ENCODE results near the gene SLC39A6.
"Not testable (repeated sequence)": the region's sequence is repeated elsewhere in the genome, so short reads cannot be mapped to it uniquely, and the experiment has no call there.

The SLC39A6 gene

DNA sequence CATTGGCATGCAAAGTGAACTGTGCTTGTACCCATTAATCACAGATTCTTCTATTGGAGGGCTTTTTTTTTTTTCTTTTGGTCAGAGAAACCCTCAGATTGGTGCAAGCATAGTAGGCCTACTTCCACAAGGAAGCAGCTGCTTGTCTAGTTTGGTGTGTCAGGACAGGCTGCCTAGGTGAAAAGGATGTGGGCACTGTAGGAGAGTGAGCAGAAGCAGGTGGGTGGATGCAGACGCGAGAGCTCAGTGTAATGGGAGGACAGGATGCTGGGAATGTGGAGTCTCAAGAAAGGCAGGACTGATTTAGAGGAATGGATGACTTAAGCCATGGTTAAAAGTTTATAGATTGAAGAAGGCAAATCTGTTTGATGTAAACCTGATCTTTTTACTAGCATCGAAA, 3.6 kb upstream of the SLC39A6 start:
- DNase-seq = no peak

DNA sequence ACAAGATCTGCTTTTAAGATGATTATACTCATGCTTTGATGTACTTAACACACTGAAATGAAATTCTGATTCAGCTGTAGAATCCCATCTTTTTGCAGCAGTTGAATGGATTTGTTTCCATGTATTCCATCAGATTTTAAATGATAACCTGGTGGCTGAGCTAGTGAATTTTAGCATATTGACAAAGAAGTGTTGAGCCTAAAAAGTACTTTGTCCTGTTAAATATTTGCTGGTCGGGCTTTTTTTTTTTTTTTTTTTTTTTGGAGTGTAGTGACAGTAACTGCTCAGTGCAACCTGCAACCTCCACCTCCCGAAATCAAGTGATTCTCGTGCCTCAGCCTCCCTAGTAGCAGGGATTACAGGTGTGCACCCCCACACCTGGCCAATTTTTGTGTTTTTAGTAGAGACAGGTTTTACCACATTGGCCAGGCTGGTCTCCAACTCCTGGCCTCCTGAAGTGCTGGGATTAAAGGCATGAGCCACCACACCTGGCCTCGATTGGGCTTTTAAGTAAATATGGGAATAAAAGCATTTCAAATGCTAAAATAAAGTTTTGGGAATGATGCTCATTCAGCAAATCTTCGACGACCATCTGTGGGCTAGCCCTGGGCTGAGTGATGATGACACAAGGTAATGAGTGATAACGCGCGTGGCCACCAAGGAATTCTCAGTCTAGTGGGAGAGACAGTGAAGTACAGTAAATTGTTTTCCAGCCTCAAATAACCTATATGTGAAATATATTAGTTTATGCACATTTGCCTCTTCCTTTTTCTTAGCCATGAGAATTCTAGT, 2.7 kb upstream of the SLC39A6 start:
- no peak for DNase-seq

DNA sequence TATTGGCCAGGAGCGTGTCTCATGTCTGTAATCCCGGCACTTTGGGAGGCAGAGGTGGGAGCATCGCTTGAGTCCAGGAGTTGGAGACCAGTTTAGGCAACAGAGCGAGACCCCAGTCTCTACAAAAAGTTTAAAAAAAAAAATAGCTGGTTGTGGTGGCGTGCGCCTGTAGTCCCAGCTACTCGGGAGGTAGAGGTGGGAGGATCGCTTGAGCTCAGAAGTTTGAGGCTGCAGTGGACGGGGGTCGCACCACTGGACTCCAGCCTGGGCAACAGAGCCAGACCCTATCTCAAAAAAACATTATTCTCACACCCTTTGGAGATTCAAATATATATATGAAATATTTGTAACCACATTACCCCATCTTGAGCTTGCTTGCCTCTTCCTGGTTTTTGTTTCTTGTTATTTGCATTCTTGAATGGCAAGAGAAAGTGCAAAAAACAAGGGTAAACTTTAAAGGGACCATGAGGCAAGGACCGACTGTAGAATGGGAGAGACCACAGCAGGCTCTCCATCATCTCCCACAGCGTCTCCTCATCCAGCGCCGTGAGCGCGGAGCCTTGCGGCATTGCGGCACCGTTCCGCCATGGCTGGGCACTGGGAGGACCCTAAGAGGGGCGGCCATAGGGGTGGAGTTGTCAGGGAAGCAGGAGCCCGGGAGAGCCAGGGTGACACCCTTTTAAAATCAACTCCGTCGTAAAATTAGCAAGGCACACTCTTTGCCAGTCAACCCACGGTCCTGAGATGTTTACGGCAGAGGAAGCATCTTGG, 1.9 kb upstream of the SLC39A6 start:
- no peak for DNase-seq

DNA sequence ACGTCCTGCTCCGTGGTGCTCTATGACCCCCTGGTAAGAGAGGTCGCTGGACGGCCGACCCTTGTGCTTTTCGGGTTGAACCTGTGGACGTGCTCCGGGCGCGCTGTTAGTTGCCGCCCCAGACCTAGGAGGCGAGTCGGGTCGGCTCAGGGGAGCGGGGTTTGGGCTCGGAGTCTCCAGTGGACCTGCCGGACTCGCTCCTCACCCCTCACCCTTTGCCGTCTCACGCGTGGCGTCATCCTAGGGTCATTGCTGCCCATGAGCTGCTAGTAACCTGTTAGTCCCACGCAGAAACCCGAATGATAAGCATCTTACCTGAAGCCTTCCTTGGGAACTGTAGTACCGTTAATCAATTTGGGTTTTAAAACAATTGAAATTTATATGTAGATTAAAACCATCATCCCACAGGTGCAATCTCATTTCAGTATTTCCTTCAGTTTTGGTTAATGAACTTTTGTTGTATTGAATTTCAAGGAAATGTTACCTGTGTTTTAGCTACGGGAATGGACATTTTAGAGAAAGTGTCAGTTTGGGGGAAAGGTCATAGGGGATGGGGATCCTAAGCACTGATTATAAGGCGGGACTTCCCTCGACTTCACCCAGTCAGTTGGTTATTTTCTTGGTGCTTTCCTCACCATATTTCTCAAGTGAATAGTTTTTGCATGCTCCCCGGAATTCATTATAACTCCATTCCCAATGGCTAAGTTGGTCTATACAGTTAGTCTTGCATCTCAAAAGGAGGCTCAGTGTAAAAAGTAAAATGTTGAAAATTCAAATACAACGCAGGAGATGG, 1.1 kb upstream of the SLC39A6 start:
- no peak for DNase-seq

DNA sequence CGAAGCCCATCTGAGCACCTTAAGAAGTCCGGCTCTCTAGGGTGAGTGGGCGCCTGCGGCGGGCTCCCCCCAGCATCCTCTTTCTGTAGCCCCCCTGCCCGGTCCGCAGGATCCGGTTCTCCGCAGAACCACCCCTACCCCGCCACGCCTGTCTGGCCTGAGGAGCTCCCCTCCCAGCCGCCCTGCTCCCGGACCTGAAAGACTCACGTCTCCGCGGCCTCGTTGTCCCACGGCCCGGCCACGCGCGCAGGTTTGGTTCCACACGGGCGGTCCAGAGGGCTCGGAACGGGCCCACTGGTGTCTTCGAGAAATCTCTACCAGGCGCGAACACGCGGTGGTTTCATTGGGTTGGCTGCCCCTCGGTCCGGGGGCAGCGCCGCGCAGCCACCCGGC, 237 bp downstream of the SLC39A6 start:
- no peak for DNase-seq

DNA sequence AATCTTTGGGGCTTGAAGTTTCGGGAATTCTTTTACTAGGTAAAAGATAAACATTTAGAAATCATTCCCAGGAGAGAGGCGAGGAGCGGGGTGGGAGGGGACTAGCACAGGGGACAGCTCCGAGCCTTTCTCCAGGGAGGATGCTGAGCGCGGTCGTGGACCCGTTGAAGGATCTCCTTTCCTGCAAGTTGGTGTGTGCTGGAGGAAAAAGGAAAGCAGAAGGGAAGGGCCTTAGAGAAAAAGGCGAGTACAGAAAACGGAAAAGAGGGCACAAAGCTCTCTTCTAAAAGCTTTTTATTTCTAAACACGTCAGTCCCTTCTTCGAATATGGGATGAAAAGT, 640 bp downstream of the SLC39A6 start:
- DNase-seq = no peak

DNA sequence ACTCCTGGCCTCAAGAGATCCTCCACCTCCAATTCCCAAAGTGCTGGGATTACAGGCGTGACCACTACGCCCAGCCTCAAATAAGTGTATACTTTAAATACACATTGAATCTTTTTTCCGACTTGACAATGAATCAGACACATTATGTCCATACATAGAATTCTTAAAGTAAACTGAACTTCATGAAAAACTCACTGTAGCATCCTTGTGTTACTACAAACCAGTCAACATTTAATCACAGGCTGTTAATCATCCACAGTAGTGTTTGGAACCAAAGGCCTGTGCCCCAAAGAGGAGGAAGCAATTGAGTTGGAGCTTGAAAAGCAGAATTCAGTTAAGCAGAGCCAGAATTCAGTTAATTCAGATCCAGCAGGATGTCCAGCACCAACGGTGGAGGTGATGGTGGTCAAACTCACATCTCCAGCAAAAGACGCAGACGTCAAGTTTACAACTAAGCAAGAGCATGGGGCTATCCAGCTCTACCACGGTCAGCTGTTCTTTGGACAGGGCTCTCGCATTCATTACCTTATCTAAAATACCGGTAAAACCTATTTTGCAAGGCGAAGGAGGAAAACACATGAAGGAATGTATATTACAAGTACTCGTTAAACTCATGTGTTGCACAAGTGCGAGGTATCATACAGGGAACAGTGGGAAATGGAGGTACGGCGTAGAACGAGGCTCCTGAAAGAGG, 1.2 kb downstream of the SLC39A6 start:
- no peak for DNase-seq

DNA sequence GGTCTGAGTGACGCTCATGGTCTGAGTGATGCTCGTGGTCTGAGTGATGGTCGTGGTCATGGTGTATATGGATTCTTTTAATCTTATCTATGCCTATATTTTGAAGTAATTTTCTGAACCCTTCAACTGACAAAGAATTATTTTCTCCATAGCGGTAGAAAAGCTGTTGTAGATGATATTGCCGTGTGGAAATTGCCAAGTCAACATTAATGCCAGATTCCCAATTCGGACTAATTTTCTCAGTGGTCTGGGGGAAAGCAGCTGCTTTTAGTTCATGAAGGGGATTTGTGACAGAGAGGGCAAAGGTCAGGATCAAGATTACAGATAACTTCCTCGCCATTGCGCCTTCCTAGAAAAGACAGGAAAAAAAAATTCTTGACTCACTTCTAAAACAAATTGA, 2.5 kb downstream of the SLC39A6 start:
- DNase-seq = no peak

DNA sequence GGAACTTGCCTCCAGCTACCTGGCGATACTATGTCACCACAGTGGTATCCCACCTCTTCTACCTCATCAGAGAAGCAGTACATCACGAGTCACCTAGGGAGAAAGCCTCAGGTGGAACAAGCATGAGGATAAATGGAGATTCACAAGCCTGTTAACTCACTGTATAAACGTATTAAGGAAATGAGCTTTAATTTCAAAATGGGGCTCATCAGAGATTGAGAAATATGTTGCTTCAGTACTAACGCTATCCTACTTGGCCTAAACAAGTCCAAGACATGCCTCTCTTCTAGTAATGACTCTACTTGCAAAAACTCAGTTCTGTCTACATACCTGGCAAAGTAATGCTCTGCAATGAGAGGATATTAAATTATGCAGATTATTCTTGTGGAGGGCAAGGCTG, 4.3 kb downstream of the SLC39A6 start:
- no peak for DNase-seq

DNA sequence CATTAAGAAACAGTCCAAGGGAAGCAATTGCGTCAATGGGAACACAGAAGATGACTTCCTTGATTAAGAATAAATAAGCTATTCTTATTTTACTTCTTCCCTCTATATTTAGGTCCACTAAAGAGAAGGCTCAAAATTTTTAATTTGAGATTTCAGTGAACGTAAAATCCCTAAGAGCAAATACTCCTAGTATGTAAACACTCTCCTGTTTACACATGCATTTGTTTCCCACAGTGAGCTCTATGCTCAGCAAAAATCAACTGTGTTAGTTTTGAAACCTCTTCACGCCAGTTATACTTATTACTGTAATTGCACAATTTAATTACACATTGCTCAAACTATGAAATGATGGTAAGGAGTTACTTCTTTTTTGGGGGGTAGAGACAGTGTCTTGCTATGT, 8.8 kb downstream of the SLC39A6 start:
- DNase-seq = no peak

DNA sequence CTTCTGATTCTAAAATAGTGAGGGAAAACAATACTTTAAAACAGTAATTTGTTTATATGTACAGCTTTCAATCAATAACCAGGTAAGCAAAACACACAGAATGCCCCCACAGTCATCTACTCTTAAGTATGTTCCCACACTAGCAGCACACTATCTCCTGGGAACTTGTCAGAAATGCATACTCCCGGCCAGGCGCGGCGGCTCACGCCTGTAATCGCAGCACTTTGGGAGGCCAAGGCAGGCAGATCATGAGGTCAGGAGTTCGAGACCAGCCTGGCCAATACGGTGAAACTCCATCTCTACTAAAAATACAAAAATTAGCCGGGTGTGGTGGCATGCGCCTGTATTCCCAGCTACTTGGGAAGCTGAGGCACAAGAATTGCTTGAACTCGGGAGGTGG, 12.4 kb downstream of the SLC39A6 start:
- not testable (repeated sequence) for DNase-seq

DNA sequence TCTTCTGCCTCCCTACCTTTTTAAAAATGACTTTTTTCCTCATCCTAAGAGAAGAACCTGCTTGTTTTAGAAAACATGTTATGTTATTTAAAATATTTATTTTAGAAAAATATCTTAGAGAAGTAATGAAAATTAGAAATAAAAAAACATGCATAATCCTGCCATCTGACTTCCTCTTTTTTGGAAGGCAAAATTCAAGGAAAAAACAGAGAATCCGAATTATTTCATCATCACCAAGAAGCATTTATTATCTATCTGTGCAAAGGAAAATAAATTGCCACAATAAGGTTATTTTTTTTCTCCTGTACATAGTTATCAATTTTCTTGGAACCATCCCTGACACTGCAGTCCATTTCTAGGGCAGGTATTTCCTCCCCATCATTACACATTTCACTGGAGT, 14.4 kb downstream of the SLC39A6 start:
- no peak for DNase-seq

DNA sequence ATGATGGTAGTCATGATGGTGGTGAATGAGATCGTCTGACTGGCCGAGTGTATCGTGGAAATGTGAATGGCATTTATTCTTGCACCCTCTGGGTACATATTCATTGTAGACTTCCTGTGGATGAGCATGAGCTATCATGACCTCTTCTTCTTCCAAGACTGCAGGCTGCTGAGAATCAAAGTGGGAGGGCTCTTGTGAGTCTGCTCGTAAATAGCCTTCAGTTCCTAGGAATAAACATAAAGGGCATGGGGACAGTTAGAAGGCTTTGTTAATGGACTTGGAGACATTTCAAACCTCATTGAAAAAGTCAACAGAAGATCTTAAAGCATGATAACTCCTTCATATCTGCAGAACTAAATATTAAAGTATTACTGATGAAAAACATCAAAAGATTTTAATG, 14.9 kb downstream of the SLC39A6 start:
- no peak for DNase-seq

DNA sequence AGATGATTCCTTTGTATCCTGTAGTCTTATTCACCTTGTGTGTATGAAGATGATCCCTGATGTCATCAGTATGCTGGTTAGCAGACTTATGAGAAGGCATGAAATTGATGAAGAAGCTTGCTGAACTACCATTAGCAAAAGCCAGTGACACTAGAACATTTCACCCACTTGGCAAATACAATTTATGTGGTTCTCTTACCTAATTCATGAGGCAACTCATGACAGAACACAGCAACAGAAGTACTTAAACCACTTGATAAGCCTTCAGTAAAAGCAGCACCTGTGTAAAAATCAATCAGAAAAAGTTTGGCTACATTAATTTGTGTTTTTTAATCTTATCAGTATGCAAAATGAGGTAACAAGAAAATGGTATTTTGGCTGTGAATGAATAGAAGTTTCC, 16.8 kb downstream of the SLC39A6 start:
- no peak for DNase-seq

DNA sequence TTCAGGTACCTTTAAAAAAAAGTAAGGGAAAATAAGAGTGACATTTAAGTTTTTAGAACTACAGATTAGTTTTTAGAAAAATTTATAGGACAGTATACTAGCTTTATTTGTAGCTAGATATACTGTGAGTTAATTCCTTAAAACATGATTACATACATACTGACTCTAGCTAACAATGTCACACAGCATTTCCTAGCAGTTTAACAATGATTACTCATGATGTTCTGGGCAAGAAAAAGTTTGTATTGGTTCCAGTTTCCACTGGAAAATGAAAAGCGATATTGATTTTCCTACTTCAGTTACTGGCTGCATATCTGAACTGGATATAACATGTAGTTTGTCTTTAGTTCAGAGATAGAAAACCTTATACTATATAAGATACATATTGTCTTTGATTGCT, 19.4 kb downstream of the SLC39A6 start:
- no peak for DNase-seq

DNA sequence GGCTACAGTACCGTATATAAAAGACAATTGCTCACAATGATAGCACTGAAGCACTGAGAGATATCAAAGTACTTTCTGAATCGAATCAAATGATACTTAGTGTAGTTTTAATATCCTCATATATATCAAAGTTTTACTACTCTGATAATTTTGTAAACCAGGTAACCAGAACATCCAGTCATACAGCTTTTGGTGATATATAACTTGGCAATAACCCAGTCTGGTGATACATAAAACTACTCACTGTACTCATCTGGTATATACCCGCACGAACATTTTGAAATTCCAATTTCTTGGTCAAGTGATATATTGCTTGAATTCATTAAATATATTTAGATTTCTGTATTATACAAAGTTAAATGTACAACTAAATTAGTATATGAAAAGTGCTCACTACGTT, 20.5 kb downstream of the SLC39A6 start:
- no peak for DNase-seq

DNA sequence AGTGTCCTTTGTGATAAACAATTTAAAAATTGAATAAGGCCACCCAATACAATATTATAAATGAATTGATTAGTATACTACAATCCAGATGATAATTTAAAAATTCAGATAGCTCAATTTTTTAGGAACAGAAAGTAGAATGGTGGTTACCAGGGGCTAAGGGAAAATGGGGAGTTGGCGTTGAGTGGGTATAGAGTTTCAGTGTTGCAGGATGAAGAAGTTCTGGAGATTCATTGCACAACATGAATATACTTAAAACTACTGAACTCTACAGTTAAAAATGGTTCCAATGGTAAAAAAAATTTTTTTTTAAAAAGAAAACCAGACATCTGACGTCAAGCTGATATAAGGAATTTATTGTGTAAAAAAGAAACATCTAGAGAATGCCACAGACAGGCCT, 20.9 kb downstream of the SLC39A6 start:
- no peak for DNase-seq

DNA sequence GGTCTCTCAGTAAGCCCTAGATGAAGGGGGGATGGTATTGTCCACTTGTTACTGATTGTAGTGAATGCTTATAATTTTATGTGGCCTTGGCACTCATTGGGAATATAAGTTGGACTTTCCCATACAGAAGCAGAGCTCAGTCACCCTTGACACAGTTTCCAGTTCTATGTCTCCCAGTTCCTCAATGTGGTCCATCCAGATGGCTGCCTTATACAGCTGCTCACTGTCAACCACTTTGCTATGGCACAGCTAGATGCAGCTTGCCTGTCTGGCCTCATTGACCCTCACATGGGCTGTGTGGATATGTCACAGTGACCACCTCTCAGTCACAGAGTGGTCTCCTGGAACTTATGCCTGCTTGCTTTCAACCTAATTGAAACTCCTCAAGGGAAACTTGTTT, 21.7 kb downstream of the SLC39A6 start:
- DNase-seq = no peak

DNA sequence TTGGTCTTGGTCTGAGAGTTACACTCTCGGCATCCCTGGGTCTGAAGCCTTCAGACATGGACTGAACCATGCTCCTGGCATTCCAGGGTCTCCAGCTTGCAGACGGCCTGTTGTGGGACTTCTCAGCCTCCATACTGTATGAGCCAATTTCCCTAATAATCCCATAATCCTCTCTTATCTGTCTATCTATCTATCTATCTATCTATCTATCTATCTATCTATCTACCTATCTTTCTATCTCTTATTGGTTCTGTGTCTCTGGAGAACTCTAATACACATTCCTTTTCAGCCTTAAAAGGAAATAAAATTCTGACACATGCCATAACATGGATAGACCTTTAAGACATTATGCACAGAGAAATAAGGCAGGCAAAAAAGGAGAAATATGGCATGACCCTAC, 24.4 kb downstream of the SLC39A6 start:
- no peak for DNase-seq

DNA sequence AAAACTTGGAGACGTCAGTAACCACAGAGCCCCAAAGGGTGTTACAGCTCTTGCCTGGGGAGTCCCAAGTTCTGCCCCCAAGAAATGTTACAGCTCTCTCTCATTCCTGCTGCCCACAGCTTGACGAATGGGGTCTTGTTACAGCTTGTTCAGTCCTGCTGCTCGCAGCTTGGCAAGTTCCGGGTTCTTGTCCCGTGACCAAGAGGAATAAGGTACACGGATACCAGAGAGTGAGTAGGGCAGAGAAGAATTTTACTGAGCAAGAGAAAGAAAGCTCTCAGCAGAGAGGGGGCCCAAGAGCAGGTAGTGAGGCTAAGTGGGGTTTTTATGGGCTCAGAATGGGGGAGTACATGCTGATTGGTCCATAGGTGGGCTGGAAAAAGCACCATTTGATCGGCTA, 27.2 kb downstream of the SLC39A6 start:
- DNase-seq = no peak

DNA sequence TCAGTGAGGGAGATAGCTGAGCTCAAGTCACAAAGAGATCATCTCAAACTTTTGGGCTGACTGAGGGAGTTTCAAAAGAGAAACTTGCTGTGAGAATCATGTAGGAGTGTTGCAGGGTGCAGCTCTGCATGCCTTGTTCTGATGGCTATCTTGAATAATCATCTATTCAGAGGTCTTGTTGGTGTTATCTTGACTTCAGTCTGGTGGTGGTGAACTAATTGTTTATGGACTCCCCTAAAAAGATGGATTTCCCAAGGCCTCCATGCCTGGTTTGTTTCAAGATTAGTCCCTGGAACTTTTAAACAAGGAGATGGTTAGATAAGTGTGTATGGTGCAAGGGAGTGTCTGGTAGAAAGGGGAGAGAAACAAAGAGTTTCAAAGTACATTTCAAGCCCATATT, 29.8 kb downstream of the SLC39A6 start:
- no peak for DNase-seq

DNA sequence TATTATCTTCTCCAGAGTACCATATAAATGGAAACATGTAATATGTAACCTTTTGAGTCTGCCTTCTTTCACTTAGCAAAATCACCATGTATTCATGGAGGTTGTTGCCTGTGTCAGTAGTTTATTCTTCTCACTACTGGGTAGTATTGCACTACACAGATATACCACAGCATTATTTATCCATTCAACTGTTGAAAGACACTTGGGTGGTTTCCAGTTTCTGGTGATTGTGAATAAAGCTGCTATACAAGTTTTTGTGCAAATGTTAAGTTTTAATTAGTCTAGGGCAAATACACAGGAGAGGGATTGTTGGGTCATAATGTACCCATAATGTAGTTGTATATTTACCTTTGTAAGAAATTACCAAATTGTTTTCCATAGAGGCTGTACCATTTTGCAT, 32.2 kb downstream of the SLC39A6 start:
- peak; percentile 15 for DNase-seq

DNA sequence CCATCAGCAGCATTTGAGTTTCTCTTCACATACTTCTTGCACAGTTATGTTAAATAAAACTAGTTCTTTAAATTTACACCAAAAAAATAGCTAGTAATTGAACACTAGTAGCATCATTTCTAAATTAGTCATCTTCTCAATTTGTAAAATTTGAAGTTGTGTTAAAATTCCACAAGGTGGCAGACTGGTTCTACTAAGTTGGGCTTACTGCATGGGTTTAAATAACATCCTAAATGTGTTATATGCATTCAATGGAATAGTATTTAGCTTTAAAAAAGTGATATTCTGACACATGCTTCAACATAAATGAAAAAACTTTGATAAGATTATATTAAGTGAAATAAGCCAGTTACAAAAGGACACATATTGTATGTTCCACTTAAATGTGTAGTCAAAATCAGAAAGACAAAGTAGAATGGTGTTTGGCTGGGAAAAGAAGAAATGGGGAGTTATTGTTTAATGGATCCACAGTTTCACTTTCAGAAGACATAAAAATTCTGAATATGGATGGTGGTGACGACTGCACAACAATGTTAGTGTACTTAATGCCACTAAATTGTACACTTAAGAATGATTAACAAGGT, 33.1 kb downstream of the SLC39A6 start:
- DNase-seq = peak; percentile 9
